Measurements from ENCODE around the gene TRPV4. TPM values are rescaled to one million over a fixed set of nuclear protein-coding genes. Genes with fewer than 3 reads are reported as not detected.

The TRPV4 gene
- total RNA-seq, 6 donors from 2014 or later: 2.2 to 9.7 (median 5.4) TPM

GRCh38 chr12:109827080-109827479 is 6.1 kb downstream of the TRPV4 start:
- Histone ChIP-seq H3K4me1 (no peaks in the 10 kb centered on the region), H3K27ac (no peak overlapping the region), H3K27me3 (peaks cover 0 to under 1% (median 0%) of the 10 kb centered on the region in 4 donors), H3K4me3 (no peak overlapping the region), H3K36me3 (no peaks in the 10 kb centered on the region), H3K9me3 (no peaks in the 10 kb centered on the region)
- WGBS, 2 donors: 88 to 94% methylated on average over 3 of the region's 3 CpGs
- DNase-seq: no peak
- TF ChIP-seq POLR2A (IDR thresholded peaks at IDR 0.05) (no peak), CTCF (IDR thresholded peaks at IDR 0.05) (no peak), POLR2AphosphoS5 (IDR thresholded peaks at IDR 0.05) (no peak), EP300 (IDR thresholded peaks at IDR 0.05) (no peak)
- no peak for ATAC-seq (ENCODE audit: low FRiP score in 2 of 2)

- 85 to 95% methylated on average over 8 of the region's 8 CpGs for WGBS, 2 donors
- H3K4me1 ChIP-seq: no peaks in the 10 kb centered on the region
- no peak for TF ChIP-seq POLR2AphosphoS5 (IDR thresholded peaks at IDR 0.05)
- no peak for TF ChIP-seq EP300 (IDR thresholded peaks at IDR 0.05)
- TF ChIP-seq POLR2A (IDR thresholded peaks at IDR 0.05): no peak
- no peak for TF ChIP-seq CTCF (IDR thresholded peaks at IDR 0.05)
- no peak for ATAC-seq (ENCODE audit: low FRiP score in 2 of 2)
- no peaks in the 10 kb centered on the region for H3K9me3 ChIP-seq
- no peaks in the 10 kb centered on the region for H3K36me3 ChIP-seq
- H3K27ac ChIP-seq: no peak overlapping the region
- no peak overlapping the region for H3K4me3 ChIP-seq
- no peaks in the 10 kb centered on the region for H3K27me3 ChIP-seq
- no peak for DNase-seq
Measured at GRCh38 chr12:109824731-109825130, 8.5 kb downstream of the TRPV4 start.

GRCh38 chr12:109822951-109823411 is 10.2 kb downstream of the TRPV4 start:
- DNase-seq (no peak), ATAC-seq (ENCODE audit: low FRiP score in 2 of 2) (no peak)

GRCh38 chr12:109822416-109822815 is 10.8 kb downstream of the TRPV4 start:
- Histone ChIP-seq H3K4me3 (no peak overlapping the region), H3K27ac (no peak overlapping the region), H3K9me3 (no peaks in the 10 kb centered on the region), H3K27me3 (no peaks in the 10 kb centered on the region), H3K4me1 (no peaks in the 10 kb centered on the region), H3K36me3 (no peaks in the 10 kb centered on the region)
- DNase-seq: no peak
- WGBS, 2 donors: 60 to 82% methylated on average over 4 to 7 of the region's 7 CpGs
- TF ChIP-seq EP300 (IDR thresholded peaks at IDR 0.05): no peak
- TF ChIP-seq POLR2A (IDR thresholded peaks at IDR 0.05): no peak
- no peak for TF ChIP-seq POLR2AphosphoS5 (IDR thresholded peaks at IDR 0.05)
- no peak for TF ChIP-seq CTCF (IDR thresholded peaks at IDR 0.05)
- ATAC-seq (ENCODE audit: low FRiP score in 2 of 2): no peak

More at GRCh38 chr12:109822951-109823411, 10.2 kb downstream of the TRPV4 start:
- no peak overlapping the region for H3K4me3 ChIP-seq
- no peak overlapping the region for H3K27ac ChIP-seq
- no peaks in the 10 kb centered on the region for H3K4me1 ChIP-seq
- H3K9me3 ChIP-seq: no peaks in the 10 kb centered on the region
- H3K36me3 ChIP-seq: no peaks in the 10 kb centered on the region
- no peaks in the 10 kb centered on the region for H3K27me3 ChIP-seq
- TF ChIP-seq POLR2A (IDR thresholded peaks at IDR 0.05): no peak
- no peak for TF ChIP-seq POLR2AphosphoS5 (IDR thresholded peaks at IDR 0.05)
- TF ChIP-seq EP300 (IDR thresholded peaks at IDR 0.05): no peak
- TF ChIP-seq CTCF (IDR thresholded peaks at IDR 0.05): no peak
- 69 to 86% methylated on average over 7 to 9 of the region's 15 CpGs for WGBS, 2 donors

- Histone ChIP-seq H3K4me1 (no peaks in the 10 kb centered on the region), H3K9me3 (no peaks in the 10 kb centered on the region), H3K27ac (no peak overlapping the region), H3K36me3 (no peaks in the 10 kb centered on the region), H3K4me3 (no peak overlapping the region), H3K27me3 (no peaks in the 10 kb centered on the region)
- no peak for TF ChIP-seq POLR2A (IDR thresholded peaks at IDR 0.05)
- no peak for TF ChIP-seq POLR2AphosphoS5 (IDR thresholded peaks at IDR 0.05)
- no peak for TF ChIP-seq CTCF (IDR thresholded peaks at IDR 0.05)
- TF ChIP-seq EP300 (IDR thresholded peaks at IDR 0.05): no peak
- DNase-seq (no peak), ATAC-seq (ENCODE audit: low FRiP score in 2 of 2) (no peak)
Measured at GRCh38 chr12:109821968-109822367, 11.2 kb downstream of the TRPV4 start.
